H1 (cell line): ENCODE data around the gene BSND. TPM values are rescaled to one million over a fixed set of nuclear protein-coding genes. Genes with fewer than 3 reads are reported as not detected.

Experiments used
- CTCF ChIA-PET: fragments of 300-600 bp; sonication (Branson Sonifier 250); formaldehyde crosslinking; loops from one replicate; lab custom pipeline; 2021; ENCODE audit not compliant: partially characterized antibody; lab: Charles Lee
- POLR2A ChIA-PET: fragments of 300-600 bp; sonication (Branson Sonifier 250); formaldehyde crosslinking; loops from one replicate; lab custom pipeline; 2021; ENCODE audit warnings: inconsistent platforms; ENCODE audit not compliant: partially characterized antibody; lab: Charles Lee
- DNase-seq, 2 experiments: peaks; one replicate each; pipeline versions ENCODE4 v3.0.0 to v3.0.0-alpha.2; 2010 to 2022; ENCODE audit warnings: low spot score in 2 of 2, low read depth in 1 of 2, mixed read lengths in 1 of 2
- FAIRE-seq: peaks from 2 replicates; lab custom pipeline; 2011; peaks lifted over from hg19 to GRCh38; lab: Jason Lieb, UNC
- H2AFZ ChIP-seq: 2 replicates; pipeline ENCODE4 v1.8.1; 2012; ENCODE audit warnings: low read length, inconsistent platforms
- H2AK5ac ChIP-seq: 2 replicates; pipeline ENCODE4 v1.6.1; 2013; ENCODE audit warnings: low read depth, low read length
- H2BK120ac ChIP-seq: replicated peaks from 2 replicates; pipeline ENCODE3; 2013; ENCODE audit warnings: low read depth, low read length, inconsistent platforms
- H2BK12ac ChIP-seq: 2 replicates; pipeline ENCODE4 v1.6.1; 2013; ENCODE audit warnings: low read depth, low read length
- H2BK15ac ChIP-seq: 2 replicates; pipeline ENCODE4 v1.6.1; 2013; ENCODE audit warnings: low read length
- H2BK20ac ChIP-seq: 2 replicates; pipeline ENCODE4 v1.6.1; 2013; ENCODE audit warnings: low read length
- H2BK5ac ChIP-seq: 2 replicates; pipeline ENCODE4 v1.6.1; 2013; ENCODE audit warnings: low read depth, low read length
- H3K14ac ChIP-seq: 2 replicates; pipeline ENCODE4 v1.6.1; 2013; ENCODE audit warnings: inconsistent platforms; ENCODE audit not compliant: insufficient read length
- H3K18ac ChIP-seq: 2 replicates; pipeline ENCODE4 v1.6.1; 2013; ENCODE audit warnings: low read length; ENCODE audit errors: extremely low read depth
- H3K23ac ChIP-seq: 2 replicates; pipeline ENCODE4 v1.6.1; 2013; ENCODE audit warnings: inconsistent platforms; ENCODE audit not compliant: insufficient read length
- H3K23me2 ChIP-seq: 2 replicates; pipeline ENCODE4 v1.6.1; 2013; ENCODE audit warnings: low read depth, low read length
- H3K27ac ChIP-seq: 2 replicates; pipeline ENCODE4 v1.6.1; 2011; ENCODE audit warnings: low read depth, low read length, inconsistent platforms
- H3K27me3 ChIP-seq, 4 experiments: replicated peaks in 1 of 4; 1 replicate in 1 of 4; 2 replicates in 3 of 4; pipeline versions ENCODE4 v1.6.1 to v1.8.1; 2011 to 2013; ENCODE audit warnings: low read length in 3 of 4, mild to moderate bottlenecking in 3 of 4, inconsistent platforms in 2 of 4, mixed read lengths in 2 of 4, moderate library complexity in 1 of 4; ENCODE audit not compliant: control insufficient read depth in 3 of 4, insufficient read depth in 3 of 4; ENCODE audit errors: extremely low read depth in 1 of 4
- H3K36me3 ChIP-seq, 4 experiments: 2 replicates each; pipeline versions ENCODE4 v1.6.1 to v1.8.1; 2011 to 2013; ENCODE audit warnings: mild to moderate bottlenecking in 4 of 4, low read length in 3 of 4, moderate library complexity in 2 of 4, control low read depth in 1 of 4, inconsistent platforms in 1 of 4; ENCODE audit not compliant: insufficient read depth in 4 of 4, control insufficient read depth in 2 of 4
- H3K4ac ChIP-seq: replicated peaks from 2 replicates; pipeline ENCODE3; 2013; ENCODE audit warnings: low read length, low read depth, mixed read lengths, inconsistent platforms; ENCODE audit not compliant: insufficient read length
- H3K4me1 ChIP-seq, 4 experiments: replicated peaks in 1 of 4; 1 replicate in 1 of 4; 2 replicates in 3 of 4; pipeline versions ENCODE4 v1.6.1 to v1.8.1; 2011 to 2013; ENCODE audit warnings: low read length in 3 of 4, inconsistent platforms in 2 of 4, mixed read lengths in 1 of 4; ENCODE audit not compliant: insufficient read depth in 4 of 4, control insufficient read depth in 3 of 4
- H3K4me2 ChIP-seq, 2 experiments: 2 replicates each; pipeline versions ENCODE4 v1.6.1 to v1.8.1; 2011 to 2013; ENCODE audit warnings: low read depth in 2 of 2, low read length in 2 of 2, control low read depth in 1 of 2, inconsistent platforms in 1 of 2, mild to moderate bottlenecking in 1 of 2; ENCODE audit not compliant: insufficient read depth in 1 of 2
- H3K4me3 ChIP-seq, 4 experiments: fragments of 200-600, 300-600 bp in 1 of 4; sonication (generic), shearing (Covaris generic), sonication (Bioruptor Twin) in 1 of 4; 2 replicates each; pipeline versions ENCODE4 v1.5.1 to v1.8.1; 2011 to 2016; ENCODE audit warnings: low read length in 4 of 4, low read depth in 3 of 4, control low read depth in 2 of 4, inconsistent platforms in 2 of 4, mild to moderate bottlenecking in 2 of 4, mixed read lengths in 1 of 4, moderate library complexity in 1 of 4; ENCODE audit not compliant: insufficient read depth in 2 of 4; ENCODE audit errors: extremely low read depth in 1 of 4
- H3K56ac ChIP-seq: replicated peaks from 2 replicates; pipeline ENCODE3; 2013; ENCODE audit warnings: low read depth, mild to moderate bottlenecking, mixed read lengths, low read length, inconsistent platforms; ENCODE audit not compliant: insufficient read length
- H3K79me1 ChIP-seq: 2 replicates; pipeline ENCODE4 v1.6.1; 2013; ENCODE audit warnings: low read depth, low read length, control low read depth
- H3K79me2 ChIP-seq, 2 experiments: 2 replicates each; pipeline versions ENCODE4 v1.6.1 to v1.8.1; 2012 to 2013; ENCODE audit warnings: low read length in 2 of 2, mild to moderate bottlenecking in 2 of 2, inconsistent platforms in 1 of 2; ENCODE audit not compliant: insufficient read depth in 2 of 2, control insufficient read depth in 1 of 2
- H3K9ac ChIP-seq, 4 experiments: replicated peaks in 1 of 4; 1 replicate in 1 of 4; 2 replicates in 3 of 4; pipeline versions ENCODE4 v1.6.1 to v1.8.1; 2011 to 2013; ENCODE audit warnings: low read depth in 3 of 4, low read length in 3 of 4, control low read depth in 2 of 4, mild to moderate bottlenecking in 2 of 4, moderate library complexity in 2 of 4, inconsistent platforms in 1 of 4; ENCODE audit errors: extremely low read depth in 1 of 4
- H3K9me3 ChIP-seq, 2 experiments: 2 replicates each; pipeline versions ENCODE4 v1.6.1 to v1.8.1; 2012 to 2013; ENCODE audit warnings: mild to moderate bottlenecking in 2 of 2, moderate library complexity in 2 of 2, control low read depth in 1 of 2, inconsistent platforms in 1 of 2, low read depth in 1 of 2, low read length in 1 of 2, mixed read lengths in 1 of 2; ENCODE audit not compliant: insufficient read depth in 2 of 2
- H4K20me1 ChIP-seq, 2 experiments: replicated peaks in 1 of 2; 2 replicates each; pipeline versions ENCODE3 to v1.8.1; 2011 to 2013; ENCODE audit warnings: inconsistent platforms in 2 of 2, low read length in 2 of 2, mild to moderate bottlenecking in 1 of 2; ENCODE audit not compliant: insufficient read depth in 2 of 2, control insufficient read depth in 1 of 2
- H4K5ac ChIP-seq: 2 replicates; pipeline ENCODE4 v1.6.1; 2013; ENCODE audit warnings: low read length, low read depth, mixed read lengths, inconsistent platforms; ENCODE audit not compliant: insufficient read length
- H4K8ac ChIP-seq: 2 replicates; pipeline ENCODE4 v1.8.0; 2013; ENCODE audit warnings: mild to moderate bottlenecking, moderate library complexity, low read length, inconsistent platforms; ENCODE audit not compliant: insufficient read depth; ENCODE audit errors: extremely low read depth
- H4K91ac ChIP-seq: replicated peaks from 2 replicates; pipeline ENCODE3; 2013; ENCODE audit warnings: low read length, mixed read lengths, inconsistent platforms; ENCODE audit not compliant: insufficient read length
- ASH2L ChIP-seq: fragments of 200-600, 300-600 bp; sonication (generic); IDR thresholded peaks from one replicate; pipeline ENCODE4 v1.7.1; 2017; ENCODE audit warnings: low read length
- BRCA1 ChIP-seq: IDR thresholded peaks from 2 replicates; pipeline ENCODE4 v1.6.1; 2012; ENCODE audit warnings: low read depth, low read length, improper control_type of control experiment
- HDAC2 ChIP-seq, 2 experiments: fragments of 300-600 bp in 1 of 2; sonication (generic) in 1 of 2; IDR thresholded peaks; 2 replicates each; pipeline ENCODE4 v1.6.1; 2011 to 2012; ENCODE audit warnings: low read depth in 2 of 2, low read length in 2 of 2, mild to moderate bottlenecking in 2 of 2, moderate library complexity in 2 of 2, borderline replicate concordance in 1 of 2, inconsistent platforms in 1 of 2
- KDM4A ChIP-seq: IDR thresholded peaks from one replicate; pipeline ENCODE4 v1.7.1; 2012; ENCODE audit warnings: low read depth, mild to moderate bottlenecking, moderate library complexity, low read length, inconsistent platforms; ENCODE audit not compliant: severe bottlenecking
- MAX ChIP-seq: IDR thresholded peaks from 2 replicates; pipeline ENCODE4 v1.6.1; 2012; ENCODE audit warnings: inconsistent platforms
- POLR2AphosphoS5 ChIP-seq: IDR thresholded peaks from 2 replicates; pipeline ENCODE4 v1.6.1; 2011; ENCODE audit warnings: low read depth, low read length
- RFX5 ChIP-seq: IDR thresholded peaks from 2 replicates; pipeline ENCODE4 v1.6.1; 2011; ENCODE audit warnings: low read depth, low read length, improper control_type of control experiment, borderline replicate concordance
- SIX5 ChIP-seq: IDR thresholded peaks from 2 replicates; pipeline ENCODE4 v1.6.1; 2011; ENCODE audit warnings: mild to moderate bottlenecking, low read depth, low read length
- SP4 ChIP-seq: IDR thresholded peaks from 2 replicates; pipeline ENCODE4 v1.6.1; 2012; ENCODE audit warnings: low read length, inconsistent platforms
- SUZ12 ChIP-seq: fragments of 200-600 bp; sonication (generic); IDR thresholded peaks from 2 replicates; pipeline ENCODE4 v1.6.1; 2012; ENCODE audit warnings: mild to moderate bottlenecking, inconsistent platforms, low read length, moderate library complexity, mixed read lengths
- TBP ChIP-seq: IDR thresholded peaks from 2 replicates; pipeline ENCODE4 v1.6.1; 2011; ENCODE audit warnings: low read depth, low read length, improper control_type of control experiment
- TEAD4 ChIP-seq: IDR thresholded peaks from 2 replicates; pipeline ENCODE4 v1.6.1; 2012; ENCODE audit warnings: low read depth, low read length, inconsistent platforms, mixed read lengths
- WGBS, 2 experiments: shearing (Covaris generic) in 1 of 2; methylation state at CpG; one replicate each; pipeline versions ENCODE4 v1.1.6 to v1.1.7; 2013 to 2015; ENCODE audit warnings: low lambda C conversion rate in 2 of 2, mixed read lengths in 2 of 2, inconsistent platforms in 1 of 2, low coverage in 1 of 2, missing lambda C conversion rate in 1 of 2; ENCODE audit not compliant: insufficient replicate concordance in 2 of 2, insufficient coverage in 1 of 2, insufficient read length in 1 of 2; ENCODE audit errors: extremely low coverage in 1 of 2, missing lambda C conversion rate in 1 of 2; 5-methylcytosine and 5-hydroxymethylcytosine counted together
- polyA plus RNA-seq, 7 experiments: library from polyadenylated mRNA; depleted of rRNA in 3 of 7; stranded (reverse) in 5 of 7; unstranded in 2 of 7; fragments of >200 nt in 5 of 7; fragments of 200-250 nt in 2 of 7; gene quantifications; 1 replicate in 5 of 7; 2 replicates in 1 of 7; 4 replicates in 1 of 7; pipeline versions ENCODE4 v1.2.1 to v1.2.3, GENCODE V29; 2011 to 2013; ENCODE audit warnings: missing spikeins in 2 of 7, mixed read lengths in 2 of 7
- total RNA-seq: library from RNA; stranded (reverse); fragmentation: NEBNext Ultra II Directional; extraction: Animal tissue kit (Norgen Biotek cat#: 25700); gene quantifications from 2 replicates; pipeline ENCODE4 v1.2.1, GENCODE V29; 2021
- TF ChIP-seq, protein P1 (sequence below): IDR thresholded peaks from 2 replicates; pipeline ENCODE4 v1.6.1; 2012; ENCODE audit warnings: low read length, inconsistent platforms

Gene BSND
- total and polyA plus RNA-seq, 2 of the 8 experiments (the other 6 are each of a cell fraction or from before 2014, with no cell fraction given), result 0.43 to 0.68 TPM

GRCh38 chr1:54956726-54957125, 42.0 kb upstream of the BSND start:
- H2AFZ ChIP-seq, result no peak overlapping the region
- 93% methylated on average over 4 of the region's 4 CpGs; no CpG with 5 or more reads in 1 of the 2 experiments for WGBS, 2 experiments
- H3K18ac ChIP-seq, result no peak overlapping the region
- peaks cover 8 to 23% of the 10 kb centered on the region in 2 experiments for H3K9me3 ChIP-seq
- no peak overlapping the region for H2AK5ac ChIP-seq
- FAIRE-seq (no peak), DNase-seq (peak in 1 of 2 experiments; percentile 27)
- CTCF ChIA-PET, result interaction anchor here (0.9 to 3.3 kb wide), 10 partner anchors 11 to 165 kb away, joined by 3 to 21 read pairs (median 4); no protein-coding TSS in a partner anchor
- H3K27me3 ChIP-seq, result no peaks in the 10 kb centered on the region
- POLR2A ChIA-PET, result interaction anchor here (1.5 to 1.6 kb wide), 3 partner anchors 11 to 39 kb away, joined by 3 to 4 read pairs (median 4); no protein-coding TSS in a partner anchor
- H3K4me3 ChIP-seq, result no peak overlapping the region
- no peak overlapping the region for H3K23ac ChIP-seq
- H4K8ac ChIP-seq, result no peak overlapping the region
- no peak overlapping the region for H4K5ac ChIP-seq
- no peak overlapping the region for H3K4ac ChIP-seq
- H3K79me1 ChIP-seq, result no peaks in the 10 kb centered on the region
- H2BK20ac ChIP-seq, result no peak overlapping the region
- no peaks in the 10 kb centered on the region for H4K20me1 ChIP-seq
- no peak overlapping the region for H3K56ac ChIP-seq
- no peak overlapping the region for H2BK120ac ChIP-seq
- H3K14ac ChIP-seq, result no peak overlapping the region
- peaks cover 0 to 2% (median under 1%) of the 10 kb centered on the region in 4 experiments; a peak in 1 of 7 replicates for H3K4me1 ChIP-seq
- no peak overlapping the region for H3K9ac ChIP-seq
- no peak overlapping the region for H2BK15ac ChIP-seq
- H3K79me2 ChIP-seq, result no peaks in the 10 kb centered on the region
- no peak overlapping the region for H4K91ac ChIP-seq
- H3K4me2 ChIP-seq, result no peak overlapping the region
- H3K27ac ChIP-seq, result no peak overlapping the region
- H2BK5ac ChIP-seq, result no peak overlapping the region
- no peak overlapping the region for H2BK12ac ChIP-seq
- H3K23me2 ChIP-seq, result no peaks in the 10 kb centered on the region
- peaks cover 0 to 5% (median 0%) of the 10 kb centered on the region in 4 experiments; a peak in 1 of 8 replicates for H3K36me3 ChIP-seq
- TF ChIP-seq MAX (no peak), SP4 (no peak), SUZ12 (no peak), SIX5 (no peak), TEAD4 (no peak), BRCA1 (no peak), HDAC2 (IDR thresholded peaks at IDR 0.05; ENCODE audit: borderline replicate concordance in 1 of 2, low read depth in 2 of 2, low read length in 2 of 2) (no peak), KDM4A (no peak), POLR2AphosphoS5 (no peak), ASH2L (no peak), TBP (no peak), RFX5 (no peak)
- TF ChIP-seq, protein P1, sequence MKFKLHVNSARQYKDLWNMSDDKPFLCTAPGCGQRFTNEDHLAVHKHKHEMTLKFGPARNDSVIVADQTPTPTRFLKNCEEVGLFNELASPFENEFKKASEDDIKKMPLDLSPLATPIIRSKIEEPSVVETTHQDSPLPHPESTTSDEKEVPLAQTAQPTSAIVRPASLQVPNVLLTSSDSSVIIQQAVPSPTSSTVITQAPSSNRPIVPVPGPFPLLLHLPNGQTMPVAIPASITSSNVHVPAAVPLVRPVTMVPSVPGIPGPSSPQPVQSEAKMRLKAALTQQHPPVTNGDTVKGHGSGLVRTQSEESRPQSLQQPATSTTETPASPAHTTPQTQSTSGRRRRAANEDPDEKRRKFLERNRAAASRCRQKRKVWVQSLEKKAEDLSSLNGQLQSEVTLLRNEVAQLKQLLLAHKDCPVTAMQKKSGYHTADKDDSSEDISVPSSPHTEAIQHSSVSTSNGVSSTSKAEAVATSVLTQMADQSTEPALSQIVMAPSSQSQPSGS, result no peak
